GM23338 (cell line): ENCODE data around the gene KCNK10. TPM values are rescaled to one million over a fixed set of nuclear protein-coding genes. Genes with fewer than 3 reads are reported as not detected.

ENCODE experiments used
- ATAC-seq: fragments of 200-7000 bp; cut with Tn5 transposase; 3 replicates; pipeline ENCODE4 v1.9.1; 2020
- DNase-seq: peaks from one replicate; pipeline ENCODE4 v3.0.0-alpha.2; 2015; ENCODE audit warnings: low spot score
- H2AFZ ChIP-seq: fragments of 200-600 bp; sonication (generic); 2 replicates; pipeline ENCODE4 v1.8.0; 2016; ENCODE audit warnings: antibody characterized with exemption, mild to moderate bottlenecking, moderate library complexity
- H3F3A ChIP-seq: fragments of 200-600 bp; sonication (generic); replicated peaks from 2 replicates; pipeline ENCODE4 v1.8.0; 2017; ENCODE audit warnings: antibody characterized with exemption, mixed run types, low read depth
- H3K27ac ChIP-seq: fragments of 200-600 bp; sonication (generic); 2 replicates; pipeline ENCODE4 v1.6.1; 2016; ENCODE audit warnings: low read depth
- H3K27me3 ChIP-seq: fragments of 200-600 bp; sonication (generic); 2 replicates; pipeline ENCODE4 v1.8.0; 2016; ENCODE audit warnings: mild to moderate bottlenecking, mixed run types, moderate library complexity; ENCODE audit not compliant: insufficient read depth
- H3K36me3 ChIP-seq: fragments of 200-600 bp; sonication (generic); 2 replicates; pipeline ENCODE4 v1.8.0; 2016; ENCODE audit warnings: mild to moderate bottlenecking; ENCODE audit not compliant: insufficient read depth
- H3K4me1 ChIP-seq: fragments of 200-600 bp; sonication (generic); 2 replicates; pipeline ENCODE4 v1.8.0; 2016; ENCODE audit warnings: mild to moderate bottlenecking, moderate library complexity; ENCODE audit not compliant: insufficient read depth
- H3K4me2 ChIP-seq: fragments of 200-600 bp; sonication (generic); 2 replicates; pipeline ENCODE4 v1.7.1; 2017; ENCODE audit warnings: mixed run types
- H3K4me3 ChIP-seq: fragments of 200-600 bp; sonication (generic); 2 replicates; pipeline ENCODE4 v1.6.1; 2016; ENCODE audit warnings: mixed run types
- H3K79me2 ChIP-seq: fragments of 200-600 bp; sonication (generic); replicated peaks from 2 replicates; pipeline ENCODE4 v1.8.0; 2017; ENCODE audit warnings: mild to moderate bottlenecking; ENCODE audit not compliant: insufficient read depth
- H3K9me2 ChIP-seq: fragments of 200-600 bp; sonication (generic); 2 replicates; pipeline ENCODE4 v1.8.0; 2017; ENCODE audit not compliant: insufficient read depth
- H4K20me1 ChIP-seq: fragments of 200-600 bp; sonication (generic); replicated peaks from 2 replicates; pipeline ENCODE4 v1.8.0; 2017; ENCODE audit warnings: mild to moderate bottlenecking; ENCODE audit not compliant: insufficient read depth
- H3K27ac Mint-ChIP-seq: 2 replicates; pipeline ENCODE4 v1.8.0; 2020; ENCODE audit warnings: inconsistent platforms, mild to moderate bottlenecking, moderate library complexity, mixed read lengths
- H3K27me3 Mint-ChIP-seq: 3 replicates; pipeline ENCODE4 v1.8.0; 2022; ENCODE audit warnings: low read depth, mild to moderate bottlenecking, moderate library complexity, mixed read lengths, inconsistent platforms; ENCODE audit not compliant: insufficient read depth, poor library complexity
- H3K36me3 Mint-ChIP-seq: 3 replicates; pipeline ENCODE4 v1.8.0; 2021; ENCODE audit warnings: low read depth, mild to moderate bottlenecking, inconsistent platforms, moderate library complexity, mixed read lengths
- H3K4me1 Mint-ChIP-seq: 3 replicates; pipeline ENCODE4 v1.8.0; 2020; ENCODE audit warnings: mild to moderate bottlenecking, inconsistent platforms, mixed read lengths
- H3K4me3 Mint-ChIP-seq: 3 replicates; pipeline ENCODE4 v1.8.0; 2021; ENCODE audit warnings: moderate library complexity, mild to moderate bottlenecking, inconsistent platforms, mixed read lengths
- H3K9me3 Mint-ChIP-seq: 3 replicates; pipeline ENCODE4 v1.8.0; 2020; ENCODE audit warnings: moderate library complexity, mild to moderate bottlenecking, inconsistent platforms, mixed read lengths
- CREB1 ChIP-seq: fragments of 250-450 bp; sonication (Bioruptor Pico); IDR thresholded peaks from 2 replicates; pipeline ENCODE4 v1.5.0; 2020; ENCODE audit warnings: low read depth, mild to moderate bottlenecking, moderate library complexity
- EZH2 ChIP-seq: fragments of 200-600 bp; sonication (generic); IDR thresholded peaks from one replicate; pipeline ENCODE4 v1.8.0; 2017; ENCODE audit warnings: antibody characterized with exemption, mild to moderate bottlenecking, low read depth; ENCODE audit not compliant: unreplicated experiment
- EZH2phosphoT487 ChIP-seq: fragments of 200-600 bp; sonication (generic); IDR thresholded peaks from one replicate; pipeline ENCODE4 v1.8.1; 2018; ENCODE audit warnings: antibody characterized with exemption; ENCODE audit not compliant: unreplicated experiment
- JUNB ChIP-seq: IDR thresholded peaks from one replicate; pipeline ENCODE4 v1.6.1; 2016; ENCODE audit warnings: antibody characterized with exemption; ENCODE audit not compliant: unreplicated experiment
- NANOG ChIP-seq: IDR thresholded peaks from 2 replicates; pipeline ENCODE4 v1.6.1; 2016; ENCODE audit warnings: antibody characterized with exemption, borderline replicate concordance
- POLR2AphosphoS5 ChIP-seq: IDR thresholded peaks from 2 replicates; pipeline ENCODE4 v1.6.1; 2016; ENCODE audit warnings: antibody characterized with exemption, low read depth
- STAT1 ChIP-seq: IDR thresholded peaks from one replicate; pipeline ENCODE4 v1.6.1; 2016; ENCODE audit warnings: antibody characterized with exemption; ENCODE audit not compliant: unreplicated experiment
- ZNF114 ChIP-seq: fragments of 250-450 bp; sonication (Bioruptor Pico); IDR thresholded peaks from 2 replicates; pipeline ENCODE4 v1.5.0; 2020; ENCODE audit warnings: mild to moderate bottlenecking, moderate library complexity
- ZNF331 ChIP-seq: fragments of 250-450 bp; sonication (Bioruptor Pico); IDR thresholded peaks from 2 replicates; pipeline ENCODE4 v1.5.0; 2020; ENCODE audit warnings: low read depth, mild to moderate bottlenecking, moderate library complexity
- polyA plus RNA-seq: library from polyadenylated mRNA; unstranded; fragments of >200 nt; fragmentation: Nextera tagmentation; extraction: Ambion mirVana; gene quantifications from 2 replicates; pipeline ENCODE4 v1.2.1, GENCODE V29; 2016
- total RNA-seq: library from RNA; depleted of rRNA; stranded (reverse); fragments of >200 nt; shearing (Covaris generic); gene quantifications from 2 replicates; pipeline ENCODE4 v1.2.3, GENCODE V29; 2014
- TF ChIP-seq, protein P1 (sequence below): IDR thresholded peaks from 2 replicates; pipeline ENCODE4 v1.6.1; 2016; ENCODE audit warnings: antibody characterized with exemption
- TF ChIP-seq, protein P2 (sequence below): IDR thresholded peaks from one replicate; pipeline ENCODE4 v1.6.1; 2018; ENCODE audit warnings: antibody characterized with exemption; ENCODE audit not compliant: unreplicated experiment
- TF ChIP-seq, protein P3 (sequence below): fragments of 250-450 bp; sonication (Bioruptor Pico); IDR thresholded peaks from 2 replicates; pipeline ENCODE4 v1.5.0; 2020; ENCODE audit warnings: mild to moderate bottlenecking, moderate library complexity
- TF ChIP-seq, protein P4 (sequence below), 2 experiments: fragments of 200-600 bp in 1 of 2; sonication (generic) in 1 of 2; conservative IDR thresholded peaks; 2 replicates each; pipeline versions ENCODE4 v1.5.1 to v1.6.1; 2016 to 2017; ENCODE audit warnings: antibody characterized with exemption in 2 of 2, low read depth in 2 of 2, mild to moderate bottlenecking in 2 of 2, moderate library complexity in 1 of 2

Gene KCNK10
- total and polyA plus RNA-seq, 2 experiments from 2014 or later, result 0.29 to 1.0 TPM

DNA sequence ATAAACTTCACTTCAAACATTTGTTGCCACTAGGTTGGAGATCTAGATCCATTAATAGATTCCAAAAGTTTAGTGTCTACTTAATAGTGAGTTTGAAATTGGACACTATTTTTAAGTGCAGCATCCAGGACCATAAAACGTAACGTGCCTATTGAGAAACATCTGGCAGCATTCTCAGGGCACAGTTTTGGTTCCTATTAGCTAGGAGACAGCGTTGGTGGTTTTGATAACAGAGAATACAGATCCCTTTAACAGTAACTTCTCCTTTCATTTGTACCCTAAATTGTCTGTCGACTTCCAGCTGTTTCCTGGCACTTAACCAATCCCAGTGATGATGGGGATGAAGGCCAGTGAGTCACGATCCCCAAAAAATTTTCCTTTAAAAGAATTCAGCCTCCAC, 25.8 kb downstream of the KCNK10 start:
- H3K27me3 Mint-ChIP-seq, result peaks cover 3% of the 10 kb centered on the region
- Histone ChIP-seq H3K4me2 (no peak overlapping the region), H3K4me3 (no peak overlapping the region)

More for the DNA sequence above, 25.8 kb downstream of the KCNK10 start:
- Mint-ChIP-seq H3K36me3 (no peaks in the 10 kb centered on the region), H3K27ac (no peak overlapping the region), H3K4me1 (no peaks in the 10 kb centered on the region), H3K9me3 (no peaks in the 10 kb centered on the region), H3K4me3 (no peak overlapping the region)
- Histone ChIP-seq H3K9me2 (0 out of 2 replicates have a peak, but pooled peaks cover 4% of the 10 kb centered on the region), H3F3A (no peaks in the 10 kb centered on the region), H3K27ac (no peak overlapping the region), H3K36me3 (no peaks in the 10 kb centered on the region), H3K4me1 (no peaks in the 10 kb centered on the region), H3K79me2 (no peaks in the 10 kb centered on the region), H3K27me3 (no peaks in the 10 kb centered on the region), H2AFZ (no peak overlapping the region), H4K20me1 (no peaks in the 10 kb centered on the region)
- ATAC-seq (no peak), DNase-seq (no peak)
- TF ChIP-seq STAT1 (no peak), CREB1 (no peak), POLR2AphosphoS5 (no peak), JUNB (no peak), EZH2phosphoT487 (no peak), EZH2 (no peak), ZNF114 (CRISPR knock-in tag) (no peak), ZNF331 (CRISPR knock-in tag) (no peak), NANOG (no peak)
- TF ChIP-seq, protein P1, sequence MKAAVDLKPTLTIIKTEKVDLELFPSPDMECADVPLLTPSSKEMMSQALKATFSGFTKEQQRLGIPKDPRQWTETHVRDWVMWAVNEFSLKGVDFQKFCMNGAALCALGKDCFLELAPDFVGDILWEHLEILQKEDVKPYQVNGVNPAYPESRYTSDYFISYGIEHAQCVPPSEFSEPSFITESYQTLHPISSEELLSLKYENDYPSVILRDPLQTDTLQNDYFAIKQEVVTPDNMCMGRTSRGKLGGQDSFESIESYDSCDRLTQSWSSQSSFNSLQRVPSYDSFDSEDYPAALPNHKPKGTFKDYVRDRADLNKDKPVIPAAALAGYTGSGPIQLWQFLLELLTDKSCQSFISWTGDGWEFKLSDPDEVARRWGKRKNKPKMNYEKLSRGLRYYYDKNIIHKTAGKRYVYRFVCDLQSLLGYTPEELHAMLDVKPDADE, result no peak
- TF ChIP-seq, protein P2, sequence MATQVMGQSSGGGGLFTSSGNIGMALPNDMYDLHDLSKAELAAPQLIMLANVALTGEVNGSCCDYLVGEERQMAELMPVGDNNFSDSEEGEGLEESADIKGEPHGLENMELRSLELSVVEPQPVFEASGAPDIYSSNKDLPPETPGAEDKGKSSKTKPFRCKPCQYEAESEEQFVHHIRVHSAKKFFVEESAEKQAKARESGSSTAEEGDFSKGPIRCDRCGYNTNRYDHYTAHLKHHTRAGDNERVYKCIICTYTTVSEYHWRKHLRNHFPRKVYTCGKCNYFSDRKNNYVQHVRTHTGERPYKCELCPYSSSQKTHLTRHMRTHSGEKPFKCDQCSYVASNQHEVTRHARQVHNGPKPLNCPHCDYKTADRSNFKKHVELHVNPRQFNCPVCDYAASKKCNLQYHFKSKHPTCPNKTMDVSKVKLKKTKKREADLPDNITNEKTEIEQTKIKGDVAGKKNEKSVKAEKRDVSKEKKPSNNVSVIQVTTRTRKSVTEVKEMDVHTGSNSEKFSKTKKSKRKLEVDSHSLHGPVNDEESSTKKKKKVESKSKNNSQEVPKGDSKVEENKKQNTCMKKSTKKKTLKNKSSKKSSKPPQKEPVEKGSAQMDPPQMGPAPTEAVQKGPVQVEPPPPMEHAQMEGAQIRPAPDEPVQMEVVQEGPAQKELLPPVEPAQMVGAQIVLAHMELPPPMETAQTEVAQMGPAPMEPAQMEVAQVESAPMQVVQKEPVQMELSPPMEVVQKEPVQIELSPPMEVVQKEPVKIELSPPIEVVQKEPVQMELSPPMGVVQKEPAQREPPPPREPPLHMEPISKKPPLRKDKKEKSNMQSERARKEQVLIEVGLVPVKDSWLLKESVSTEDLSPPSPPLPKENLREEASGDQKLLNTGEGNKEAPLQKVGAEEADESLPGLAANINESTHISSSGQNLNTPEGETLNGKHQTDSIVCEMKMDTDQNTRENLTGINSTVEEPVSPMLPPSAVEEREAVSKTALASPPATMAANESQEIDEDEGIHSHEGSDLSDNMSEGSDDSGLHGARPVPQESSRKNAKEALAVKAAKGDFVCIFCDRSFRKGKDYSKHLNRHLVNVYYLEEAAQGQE, result no peak
- TF ChIP-seq, protein P3, sequence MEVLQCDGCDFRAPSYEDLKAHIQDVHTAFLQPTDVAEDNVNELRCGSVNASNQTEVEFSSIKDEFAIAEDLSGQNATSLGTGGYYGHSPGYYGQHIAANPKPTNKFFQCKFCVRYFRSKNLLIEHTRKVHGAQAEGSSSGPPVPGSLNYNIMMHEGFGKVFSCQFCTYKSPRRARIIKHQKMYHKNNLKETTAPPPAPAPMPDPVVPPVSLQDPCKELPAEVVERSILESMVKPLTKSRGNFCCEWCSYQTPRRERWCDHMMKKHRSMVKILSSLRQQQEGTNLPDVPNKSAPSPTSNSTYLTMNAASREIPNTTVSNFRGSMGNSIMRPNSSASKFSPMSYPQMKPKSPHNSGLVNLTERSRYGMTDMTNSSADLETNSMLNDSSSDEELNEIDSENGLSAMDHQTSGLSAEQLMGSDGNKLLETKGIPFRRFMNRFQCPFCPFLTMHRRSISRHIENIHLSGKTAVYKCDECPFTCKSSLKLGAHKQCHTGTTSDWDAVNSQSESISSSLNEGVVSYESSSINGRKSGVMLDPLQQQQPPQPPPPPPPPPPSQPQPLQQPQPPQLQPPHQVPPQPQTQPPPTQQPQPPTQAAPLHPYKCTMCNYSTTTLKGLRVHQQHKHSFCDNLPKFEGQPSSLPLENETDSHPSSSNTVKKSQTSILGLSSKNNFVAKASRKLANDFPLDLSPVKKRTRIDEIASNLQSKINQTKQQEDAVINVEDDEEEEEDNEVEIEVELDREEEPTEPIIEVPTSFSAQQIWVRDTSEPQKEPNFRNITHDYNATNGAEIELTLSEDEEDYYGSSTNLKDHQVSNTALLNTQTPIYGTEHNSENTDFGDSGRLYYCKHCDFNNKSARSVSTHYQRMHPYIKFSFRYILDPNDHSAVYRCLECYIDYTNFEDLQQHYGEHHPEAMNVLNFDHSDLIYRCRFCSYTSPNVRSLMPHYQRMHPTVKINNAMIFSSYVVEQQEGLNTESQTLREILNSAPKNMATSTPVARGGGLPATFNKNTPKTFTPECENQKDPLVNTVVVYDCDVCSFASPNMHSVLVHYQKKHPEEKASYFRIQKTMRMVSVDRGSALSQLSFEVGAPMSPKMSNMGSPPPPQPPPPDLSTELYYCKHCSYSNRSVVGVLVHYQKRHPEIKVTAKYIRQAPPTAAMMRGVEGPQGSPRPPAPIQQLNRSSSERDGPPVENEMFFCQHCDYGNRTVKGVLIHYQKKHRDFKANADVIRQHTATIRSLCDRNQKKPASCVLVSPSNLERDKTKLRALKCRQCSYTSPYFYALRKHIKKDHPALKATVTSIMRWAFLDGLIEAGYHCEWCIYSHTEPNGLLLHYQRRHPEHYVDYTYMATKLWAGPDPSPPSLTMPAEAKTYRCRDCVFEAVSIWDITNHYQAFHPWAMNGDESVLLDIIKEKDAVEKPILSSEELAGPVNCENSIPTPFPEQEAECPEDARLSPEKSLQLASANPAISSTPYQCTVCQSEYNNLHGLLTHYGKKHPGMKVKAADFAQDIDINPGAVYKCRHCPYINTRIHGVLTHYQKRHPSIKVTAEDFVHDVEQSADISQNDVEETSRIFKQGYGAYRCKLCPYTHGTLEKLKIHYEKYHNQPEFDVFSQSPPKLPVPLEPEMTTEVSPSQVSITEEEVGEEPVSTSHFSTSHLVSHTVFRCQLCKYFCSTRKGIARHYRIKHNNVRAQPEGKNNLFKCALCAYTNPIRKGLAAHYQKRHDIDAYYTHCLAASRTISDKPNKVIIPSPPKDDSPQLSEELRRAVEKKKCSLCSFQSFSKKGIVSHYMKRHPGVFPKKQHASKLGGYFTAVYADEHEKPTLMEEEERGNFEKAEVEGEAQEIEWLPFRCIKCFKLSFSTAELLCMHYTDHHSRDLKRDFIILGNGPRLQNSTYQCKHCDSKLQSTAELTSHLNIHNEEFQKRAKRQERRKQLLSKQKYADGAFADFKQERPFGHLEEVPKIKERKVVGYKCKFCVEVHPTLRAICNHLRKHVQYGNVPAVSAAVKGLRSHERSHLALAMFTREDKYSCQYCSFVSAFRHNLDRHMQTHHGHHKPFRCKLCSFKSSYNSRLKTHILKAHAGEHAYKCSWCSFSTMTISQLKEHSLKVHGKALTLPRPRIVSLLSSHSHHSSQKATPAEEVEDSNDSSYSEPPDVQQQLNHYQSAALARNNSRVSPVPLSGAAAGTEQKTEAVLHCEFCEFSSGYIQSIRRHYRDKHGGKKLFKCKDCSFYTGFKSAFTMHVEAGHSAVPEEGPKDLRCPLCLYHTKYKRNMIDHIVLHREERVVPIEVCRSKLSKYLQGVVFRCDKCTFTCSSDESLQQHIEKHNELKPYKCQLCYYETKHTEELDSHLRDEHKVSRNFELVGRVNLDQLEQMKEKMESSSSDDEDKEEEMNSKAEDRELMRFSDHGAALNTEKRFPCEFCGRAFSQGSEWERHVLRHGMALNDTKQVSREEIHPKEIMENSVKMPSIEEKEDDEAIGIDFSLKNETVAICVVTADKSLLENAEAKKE (CRISPR knock-in tag), result no peak
- TF ChIP-seq, protein P4, sequence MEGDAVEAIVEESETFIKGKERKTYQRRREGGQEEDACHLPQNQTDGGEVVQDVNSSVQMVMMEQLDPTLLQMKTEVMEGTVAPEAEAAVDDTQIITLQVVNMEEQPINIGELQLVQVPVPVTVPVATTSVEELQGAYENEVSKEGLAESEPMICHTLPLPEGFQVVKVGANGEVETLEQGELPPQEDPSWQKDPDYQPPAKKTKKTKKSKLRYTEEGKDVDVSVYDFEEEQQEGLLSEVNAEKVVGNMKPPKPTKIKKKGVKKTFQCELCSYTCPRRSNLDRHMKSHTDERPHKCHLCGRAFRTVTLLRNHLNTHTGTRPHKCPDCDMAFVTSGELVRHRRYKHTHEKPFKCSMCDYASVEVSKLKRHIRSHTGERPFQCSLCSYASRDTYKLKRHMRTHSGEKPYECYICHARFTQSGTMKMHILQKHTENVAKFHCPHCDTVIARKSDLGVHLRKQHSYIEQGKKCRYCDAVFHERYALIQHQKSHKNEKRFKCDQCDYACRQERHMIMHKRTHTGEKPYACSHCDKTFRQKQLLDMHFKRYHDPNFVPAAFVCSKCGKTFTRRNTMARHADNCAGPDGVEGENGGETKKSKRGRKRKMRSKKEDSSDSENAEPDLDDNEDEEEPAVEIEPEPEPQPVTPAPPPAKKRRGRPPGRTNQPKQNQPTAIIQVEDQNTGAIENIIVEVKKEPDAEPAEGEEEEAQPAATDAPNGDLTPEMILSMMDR (conservative IDR thresholded peaks at IDR 0.05; ENCODE audit: low read depth in 2 of 2), result no peak
